GM18498 (cell line): ENCODE data around the gene KCNK15.
A peak's percentile ranks its signal among the peaks of the same experiment; 100 is the strongest.

Experiments used
- ATAC-seq: cut with Tn5 transposase; IDR thresholded peaks from one replicate; pipeline ENCODE4 v1.9.1; 2021; ENCODE audit warnings: mild to moderate bottlenecking, moderate library complexity; ENCODE audit not compliant: unreplicated experiment

Gene KCNK15

GRCh38 chr20:44733341-44734069, 12.2 kb upstream of the KCNK15 start:
- ATAC-seq = peak; percentile 60

GRCh38 chr20:44734938-44735337, 10.7 kb upstream of the KCNK15 start:
- ATAC-seq = no peak

- ATAC-seq = no peak
Observed at GRCh38 chr20:44735816-44736169, 9.9 kb upstream of the KCNK15 start.

- no peak for ATAC-seq
Observed at GRCh38 chr20:44736170-44737021, 9.3 kb upstream of the KCNK15 start.

- ATAC-seq = no peak
Observed at GRCh38 chr20:44737116-44737515, 8.5 kb upstream of the KCNK15 start.

GRCh38 chr20:44738813-44739477, 6.7 kb upstream of the KCNK15 start:
- ATAC-seq = peak; percentile 47

- no peak for ATAC-seq
Observed at GRCh38 chr20:44739942-44740341, 5.7 kb upstream of the KCNK15 start.

- ATAC-seq = no peak
Observed at GRCh38 chr20:44742304-44743079, 3.2 kb upstream of the KCNK15 start.

- ATAC-seq = no peak
Observed at GRCh38 chr20:44743080-44743701, 2.5 kb upstream of the KCNK15 start.

- no peak for ATAC-seq
Observed at GRCh38 chr20:44743916-44744655, 1.6 kb upstream of the KCNK15 start.

GRCh38 chr20:44745122-44745597, 505 bp upstream of the KCNK15 start:
- ATAC-seq = no peak

GRCh38 chr20:44746367-44747165, 901 bp downstream of the KCNK15 start:
- ATAC-seq = no peak

- ATAC-seq = no peak
Observed at GRCh38 chr20:44747166-44748004, 1.7 kb downstream of the KCNK15 start.

- ATAC-seq = no peak
Observed at GRCh38 chr20:44748005-44748370, 2.3 kb downstream of the KCNK15 start.

GRCh38 chr20:44750081-44750805, 4.6 kb downstream of the KCNK15 start:
- no peak for ATAC-seq

- ATAC-seq = no peak
Observed at GRCh38 chr20:44752099-44752931, 6.7 kb downstream of the KCNK15 start.
